Stimulated activated naive CD8-positive, alpha-beta T cell treated with anti-CD3 and anti-CD28 coated beads, Interleukin-15, Interleukin-2, amounts not matched to agents 100 U/mL and 50 U/mL, for 24 hours (primary cell): ENCODE data around the gene FBXL3.

Experiments used
- ATAC-seq: fragments of 150-1000 bp; cut with Tn5 transposase; one replicate; pipeline ENCODE4 v1.10.0; 2021
- DNase-seq: peaks from one replicate; pipeline ENCODE4 v3.0.0; 2021

FBXL3 gene

GRCh38 chr13:77026861-77027621, at the start of gene FBXL3:
Gene FBXL3 (minus strand): TSS chr13:77027159. CDS start chr13:77021860, 5,299 bp downstream.
- peak; percentile 72 for ATAC-seq
- DNase-seq = peak; percentile 80

- ATAC-seq (no peak), DNase-seq (no peak)
Observed at GRCh38 chr13:77067519-77067918, 40.6 kb upstream of the FBXL3 start.

- DNase-seq (no peak), ATAC-seq (no peak)
Observed at GRCh38 chr13:77065461-77066147, 38.6 kb upstream of the FBXL3 start.

GRCh38 chr13:77062097-77062496, 35.1 kb upstream of the FBXL3 start:
- ATAC-seq (no peak), DNase-seq (no peak)

- DNase-seq = no peak
- ATAC-seq = no peak
Observed at GRCh38 chr13:77061362-77061761, 34.4 kb upstream of the FBXL3 start.

- ATAC-seq (no peak), DNase-seq (no peak)
Observed at GRCh38 chr13:77056886-77057285, 29.9 kb upstream of the FBXL3 start.

- ATAC-seq = no peak
Observed at GRCh38 chr13:77056382-77056781, 29.4 kb upstream of the FBXL3 start.

GRCh38 chr13:77055158-77055557, 28.2 kb upstream of the FBXL3 start:
- DNase-seq (no peak), ATAC-seq (no peak)

More at GRCh38 chr13:77056382-77056781, 29.4 kb upstream of the FBXL3 start:
- DNase-seq = no peak

GRCh38 chr13:77053192-77053591, 26.2 kb upstream of the FBXL3 start:
- DNase-seq = no peak
- no peak for ATAC-seq

GRCh38 chr13:77048681-77049080, 21.7 kb upstream of the FBXL3 start:
- DNase-seq (no peak), ATAC-seq (no peak)

GRCh38 chr13:77047649-77048343, 20.8 kb upstream of the FBXL3 start:
- ATAC-seq = no peak
- DNase-seq = no peak

- DNase-seq = no peak
- ATAC-seq = no peak
Observed at GRCh38 chr13:77042566-77043177, 15.7 kb upstream of the FBXL3 start.

GRCh38 chr13:77040835-77041234, 13.9 kb upstream of the FBXL3 start:
- ATAC-seq (no peak), DNase-seq (no peak)

- ATAC-seq (no peak), DNase-seq (no peak)
Observed at GRCh38 chr13:77040076-77040475, 13.1 kb upstream of the FBXL3 start.

GRCh38 chr13:77038907-77039480, 12.0 kb upstream of the FBXL3 start:
- ATAC-seq (no peak), DNase-seq (no peak)

- ATAC-seq (no peak), DNase-seq (no peak)
Observed at GRCh38 chr13:77036279-77036678, 9.3 kb upstream of the FBXL3 start.

GRCh38 chr13:77034881-77035280, 7.9 kb upstream of the FBXL3 start:
- peak; percentile 55 for ATAC-seq

GRCh38 chr13:77033717-77034302, 6.9 kb upstream of the FBXL3 start:
- DNase-seq (no peak), ATAC-seq (peak; percentile 80)

More at GRCh38 chr13:77034881-77035280, 7.9 kb upstream of the FBXL3 start:
- DNase-seq = no peak

GRCh38 chr13:77031656-77032243, 4.8 kb upstream of the FBXL3 start:
- ATAC-seq (no peak), DNase-seq (no peak)

- ATAC-seq = no peak
- no peak for DNase-seq
Observed at GRCh38 chr13:77029436-77029835, 2.5 kb upstream of the FBXL3 start.

- no peak for DNase-seq
- no peak for ATAC-seq
Observed at GRCh38 chr13:77028202-77028601, 1.2 kb upstream of the FBXL3 start.
